GM20000 (cell line): ENCODE measurements around the gene ZAP70.

Experiments used
- DNase-seq: peaks from one replicate; pipeline ENCODE4 v3.0.0; 2012; ENCODE audit warnings: low spot score
- TF ChIP-seq, protein P1 (sequence below): IDR thresholded peaks from 2 replicates; pipeline ENCODE4 v1.5.1; 2012; ENCODE audit warnings: mild to moderate bottlenecking, control low read depth; ENCODE audit errors: extremely low read depth, missing control alignments

Gene ZAP70

DNA sequence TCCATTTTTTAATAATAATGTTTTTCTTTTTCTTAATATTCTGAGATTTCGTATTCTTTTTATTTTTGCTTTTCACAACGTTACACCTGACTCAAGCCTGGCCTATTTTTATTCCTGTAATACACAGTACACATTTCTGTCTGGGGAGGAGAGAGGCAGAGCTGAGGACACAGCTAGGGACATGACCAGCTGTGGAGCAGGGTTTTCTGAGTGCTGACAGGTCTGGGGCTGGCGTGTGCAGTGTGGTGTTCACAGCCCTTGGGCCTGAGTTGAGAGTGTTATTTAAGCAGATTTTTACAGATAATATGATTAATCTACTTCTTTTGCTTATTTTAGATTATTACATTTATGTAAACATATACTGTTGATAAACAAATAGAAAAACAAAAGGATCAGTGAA lies 55.9 kb downstream of the ZAP70 start:
- DNase-seq = no peak
- TF ChIP-seq, protein P1, sequence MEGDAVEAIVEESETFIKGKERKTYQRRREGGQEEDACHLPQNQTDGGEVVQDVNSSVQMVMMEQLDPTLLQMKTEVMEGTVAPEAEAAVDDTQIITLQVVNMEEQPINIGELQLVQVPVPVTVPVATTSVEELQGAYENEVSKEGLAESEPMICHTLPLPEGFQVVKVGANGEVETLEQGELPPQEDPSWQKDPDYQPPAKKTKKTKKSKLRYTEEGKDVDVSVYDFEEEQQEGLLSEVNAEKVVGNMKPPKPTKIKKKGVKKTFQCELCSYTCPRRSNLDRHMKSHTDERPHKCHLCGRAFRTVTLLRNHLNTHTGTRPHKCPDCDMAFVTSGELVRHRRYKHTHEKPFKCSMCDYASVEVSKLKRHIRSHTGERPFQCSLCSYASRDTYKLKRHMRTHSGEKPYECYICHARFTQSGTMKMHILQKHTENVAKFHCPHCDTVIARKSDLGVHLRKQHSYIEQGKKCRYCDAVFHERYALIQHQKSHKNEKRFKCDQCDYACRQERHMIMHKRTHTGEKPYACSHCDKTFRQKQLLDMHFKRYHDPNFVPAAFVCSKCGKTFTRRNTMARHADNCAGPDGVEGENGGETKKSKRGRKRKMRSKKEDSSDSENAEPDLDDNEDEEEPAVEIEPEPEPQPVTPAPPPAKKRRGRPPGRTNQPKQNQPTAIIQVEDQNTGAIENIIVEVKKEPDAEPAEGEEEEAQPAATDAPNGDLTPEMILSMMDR = no peak

DNA sequence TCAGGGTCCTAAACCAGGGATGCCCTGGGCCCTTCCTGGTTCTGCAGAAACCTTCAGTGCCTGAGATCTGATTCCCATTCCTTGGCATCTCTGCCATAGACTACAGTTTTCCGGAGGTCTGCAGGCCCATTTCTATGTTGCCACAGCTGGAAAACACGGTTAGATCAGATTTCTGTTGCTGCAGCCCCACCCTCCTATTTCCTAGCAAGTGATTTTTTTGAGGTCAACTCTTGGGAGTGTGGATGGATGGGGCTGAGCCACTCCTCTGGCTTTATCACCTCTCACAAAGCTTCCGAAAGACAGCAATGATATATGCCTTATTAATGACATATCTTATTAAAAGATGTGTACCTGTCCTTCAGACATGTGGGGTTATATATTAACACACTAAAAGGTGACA lies 56.3 kb downstream of the ZAP70 start:
- TF ChIP-seq, protein P1 = no peak
- no peak for DNase-seq

DNA sequence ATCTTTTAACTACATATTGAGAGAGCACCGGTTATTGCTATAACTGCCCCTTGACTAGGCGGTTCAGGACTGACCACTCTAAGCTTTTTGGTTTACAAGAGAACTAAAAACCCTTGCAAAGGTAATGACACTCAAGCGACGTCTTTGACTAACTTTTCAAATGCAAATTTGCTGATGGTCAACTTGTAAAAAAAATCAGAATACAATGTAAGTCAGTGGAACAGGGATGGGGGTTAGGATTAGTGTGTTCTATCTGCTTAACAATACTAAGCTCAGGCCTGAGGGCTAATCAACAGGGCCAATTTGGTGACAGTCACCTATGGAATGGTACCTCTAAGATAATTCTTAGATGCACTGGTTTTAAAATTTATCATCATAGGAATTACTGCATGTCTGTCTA lies 57.1 kb downstream of the ZAP70 start:
- no peak for DNase-seq
- TF ChIP-seq, protein P1 = no peak

DNA sequence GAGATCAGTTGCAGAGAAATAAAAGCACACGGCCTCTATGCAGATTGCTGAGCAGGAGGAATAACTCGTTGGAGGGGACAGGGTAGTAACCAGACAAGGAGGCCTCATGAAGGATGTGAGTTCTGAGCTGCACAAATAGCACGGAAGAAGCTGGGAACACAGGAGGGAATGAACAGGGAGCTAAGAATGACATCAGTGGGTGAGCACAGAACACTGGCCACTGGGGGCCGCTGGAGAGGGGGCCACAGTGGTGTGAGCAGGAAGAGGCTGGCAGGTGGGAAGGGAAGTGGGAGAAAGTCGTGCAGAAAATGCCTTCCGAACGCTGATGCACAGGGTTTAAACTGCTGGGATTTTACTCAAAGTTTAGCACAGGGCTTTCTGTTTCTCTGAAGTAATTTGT lies 61.0 kb downstream of the ZAP70 start:
- TF ChIP-seq, protein P1 = no peak
- no peak for DNase-seq

DNA sequence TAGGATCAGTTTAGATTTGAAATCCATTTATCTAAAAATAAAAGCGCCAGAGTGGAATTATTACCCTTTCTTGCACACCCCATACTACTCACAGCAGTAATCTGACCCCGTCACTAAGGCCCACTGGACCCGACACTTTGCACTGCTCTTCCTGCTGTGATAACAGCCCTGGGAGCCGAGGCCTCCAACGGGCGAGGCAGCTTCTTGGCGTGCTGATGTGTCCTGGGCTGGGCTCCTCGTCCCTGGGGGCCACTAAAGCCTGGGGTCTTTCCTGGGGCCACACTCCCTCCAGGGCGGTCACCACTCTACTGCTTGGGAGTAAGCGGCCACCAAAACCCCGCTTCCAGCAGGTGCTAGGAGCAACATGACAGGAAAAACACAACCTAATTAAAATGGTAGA lies 61.7 kb downstream of the ZAP70 start:
- no peak for DNase-seq
- TF ChIP-seq, protein P1 = no peak

DNA sequence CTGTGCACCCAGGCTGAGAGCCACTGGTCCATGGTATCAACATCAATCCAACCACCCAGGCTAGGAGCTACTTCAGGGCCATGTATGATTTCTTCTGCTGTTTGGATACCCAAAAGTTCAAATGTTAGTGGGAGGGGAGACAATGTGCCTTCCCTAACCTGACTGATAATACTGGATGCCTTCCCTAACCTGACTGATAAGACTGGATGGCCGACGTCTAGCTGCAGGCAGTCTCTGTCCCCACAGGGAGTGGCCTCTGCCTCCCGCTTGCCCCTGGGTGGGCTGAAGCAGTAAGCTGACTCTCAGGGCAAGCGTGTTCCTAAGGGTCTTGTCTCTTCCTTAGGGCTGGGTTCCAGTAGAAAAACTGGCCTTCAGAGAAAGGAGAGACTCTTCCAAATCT lies 65.8 kb downstream of the ZAP70 start:
- TF ChIP-seq, protein P1 = no peak
- no peak for DNase-seq

DNA sequence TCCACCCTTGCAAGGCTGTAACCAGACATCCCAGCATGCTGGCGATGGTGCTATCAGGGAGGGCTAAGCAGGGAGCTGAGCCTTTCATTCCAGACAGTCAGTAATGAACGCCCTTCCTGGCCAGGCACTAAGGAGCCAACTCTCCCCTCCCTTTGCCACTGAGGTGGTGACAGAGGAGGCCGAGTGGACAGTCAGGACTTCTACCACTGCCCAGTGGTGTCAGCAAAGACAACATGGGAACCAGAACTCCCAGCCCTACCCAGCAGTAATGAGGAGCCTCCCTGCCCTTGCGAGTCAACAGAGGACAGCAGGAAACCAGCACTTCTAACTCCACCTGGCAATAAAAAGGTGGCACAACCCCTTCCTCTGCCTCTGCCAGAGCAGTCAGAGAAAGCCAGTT lies 68.6 kb downstream of the ZAP70 start:
- DNase-seq = no peak
- TF ChIP-seq, protein P1 = no peak
